Fibroblast of skin of left biceps (primary cell): ENCODE measurements around the gene TSPAN13.
"Not testable (repeated sequence)": the region's sequence is repeated elsewhere in the genome, so short reads cannot be mapped to it uniquely, and the experiment has no call there.

Source experiments
- DNase-seq, 2 experiments: peaks; one replicate each; pipeline ENCODE4 v3.0.0-alpha.2; 2013; ENCODE audit warnings: low read depth in 2 of 2

The TSPAN13 gene

GRCh38 chr7:16740996-16741395 is 12.6 kb upstream of the TSPAN13 start:
- DNase-seq, result no peak

GRCh38 chr7:16741676-16742075 is 11.9 kb upstream of the TSPAN13 start:
- DNase-seq, result no peak

GRCh38 chr7:16742547-16742946 is 11.0 kb upstream of the TSPAN13 start:
- no peak for DNase-seq

- DNase-seq, result no peak
Observed at GRCh38 chr7:16743236-16743635, 10.3 kb upstream of the TSPAN13 start.

GRCh38 chr7:16744518-16745250 is 8.9 kb upstream of the TSPAN13 start:
- DNase-seq, result no peak

GRCh38 chr7:16745645-16746044 is 7.9 kb upstream of the TSPAN13 start:
- no peak for DNase-seq

GRCh38 chr7:16747102-16747501 is 6.5 kb upstream of the TSPAN13 start:
- DNase-seq, result no peak

- no peak for DNase-seq
Observed at GRCh38 chr7:16753932-16754855, 639 bp downstream of the TSPAN13 start.

- no peak for DNase-seq
Observed at GRCh38 chr7:16754856-16755317, 1.3 kb downstream of the TSPAN13 start.

- no peak for DNase-seq
Observed at GRCh38 chr7:16755397-16755796, 1.8 kb downstream of the TSPAN13 start.

- no peak for DNase-seq
Observed at GRCh38 chr7:16758036-16758435, 4.5 kb downstream of the TSPAN13 start.

- DNase-seq, result no peak
Observed at GRCh38 chr7:16758631-16759611, 5.4 kb downstream of the TSPAN13 start.

- DNase-seq, result no peak
Observed at GRCh38 chr7:16759840-16760239, 6.3 kb downstream of the TSPAN13 start.

- no peak for DNase-seq
Observed at GRCh38 chr7:16762177-16762576, 8.6 kb downstream of the TSPAN13 start.

GRCh38 chr7:16764942-16765341 is 11.4 kb downstream of the TSPAN13 start:
- DNase-seq, result no peak

- DNase-seq, result no peak
Observed at GRCh38 chr7:16765436-16765859, 11.9 kb downstream of the TSPAN13 start.

- DNase-seq, result not testable (repeated sequence)
Observed at GRCh38 chr7:16769994-16770393, 16.4 kb downstream of the TSPAN13 start.

- no peak for DNase-seq
Observed at GRCh38 chr7:16770657-16771329, 17.2 kb downstream of the TSPAN13 start.

GRCh38 chr7:16773326-16773725 is 19.8 kb downstream of the TSPAN13 start:
- DNase-seq, result no peak

- no peak for DNase-seq
Observed at GRCh38 chr7:16773884-16774283, 20.3 kb downstream of the TSPAN13 start.

GRCh38 chr7:16774294-16774693 is 20.7 kb downstream of the TSPAN13 start:
- DNase-seq, result no peak
